HL-60 (cell line): Measurements from ENCODE around the gene KSR1.
A peak's percentile ranks its signal among the peaks of the same experiment; 100 is the strongest.

ENCODE experiments used
- DNase-seq, 2 experiments: peaks; one replicate each; pipeline ENCODE4 v3.0.0-alpha.2; 2010 to 2020; ENCODE audit warnings: low read depth in 1 of 2, low spot score in 1 of 2
- H3K27ac ChIP-seq: fragments of 250-450 bp; sonication (Bioruptor Pico); replicated peaks from 2 replicates; pipeline ENCODE4 v1.5.1; 2020; ENCODE audit warnings: mild to moderate bottlenecking, moderate library complexity
- H3K27me3 ChIP-seq: fragments of 250-450 bp; sonication (Bioruptor Pico); 2 replicates; pipeline ENCODE4 v1.5.1; 2021; ENCODE audit warnings: mild to moderate bottlenecking, moderate library complexity; ENCODE audit not compliant: insufficient read depth, poor library complexity, severe bottlenecking
- H3K4me3 ChIP-seq: replicated peaks from 2 replicates; pipeline ENCODE4 v1.5.1; 2011; ENCODE audit warnings: mild to moderate bottlenecking, control low read depth, low read length; ENCODE audit not compliant: insufficient read depth
- CTCF ChIP-seq: IDR thresholded peaks from one replicate; pipeline ENCODE4 v1.5.1; 2011; ENCODE audit warnings: low read length, control low read depth, inconsistent platforms; ENCODE audit not compliant: insufficient read depth
- GABPA ChIP-seq: IDR thresholded peaks from 2 replicates; pipeline ENCODE4 v1.6.1; 2012; ENCODE audit warnings: low read depth
- POLR2AphosphoS5 ChIP-seq: IDR thresholded peaks from 2 replicates; pipeline ENCODE4 v1.6.1; 2012; ENCODE audit warnings: low read depth
- REST ChIP-seq: IDR thresholded peaks from 2 replicates; pipeline ENCODE4 v1.6.1; 2012; ENCODE audit warnings: low read depth; ENCODE audit not compliant: insufficient replicate concordance
- SPI1 ChIP-seq: IDR thresholded peaks from 2 replicates; pipeline ENCODE4 v1.6.1; 2012; ENCODE audit warnings: low read depth, mild to moderate bottlenecking, borderline replicate concordance

The KSR1 gene

GRCh38 chr17:27524594-27524993 lies 68.3 kb downstream of the KSR1 start:
- H3K27me3 ChIP-seq = no peaks in the 10 kb centered on the region
- no peak overlapping the region for H3K4me3 ChIP-seq
- no peak for DNase-seq
- no peak overlapping the region for H3K27ac ChIP-seq
- TF ChIP-seq REST (no peak), POLR2AphosphoS5 (no peak), CTCF (no peak), SPI1 (no peak), GABPA (no peak)

GRCh38 chr17:27525316-27525715 lies 69.1 kb downstream of the KSR1 start:
- DNase-seq = no peak
- Histone ChIP-seq H3K27ac (no peak overlapping the region), H3K27me3 (no peaks in the 10 kb centered on the region), H3K4me3 (no peak overlapping the region)
- TF ChIP-seq POLR2AphosphoS5 (no peak), CTCF (no peak), REST (no peak), SPI1 (no peak), GABPA (no peak)

- TF ChIP-seq SPI1 (no peak), GABPA (no peak), REST (no peak), CTCF (no peak), POLR2AphosphoS5 (no peak)
- H3K27ac ChIP-seq = peak overlapping the region; percentile 98
- no peak overlapping the region for H3K4me3 ChIP-seq
- DNase-seq = peak in 1 of 2 experiments; percentile 28
- H3K27me3 ChIP-seq = no peaks in the 10 kb centered on the region
Measured at GRCh38 chr17:27525836-27526603, 69.8 kb downstream of the KSR1 start.
